Left colon (tissue), 2 donors: ENCODE data around the gene FASTK. TPM values are rescaled to one million over a fixed set of nuclear protein-coding genes. Genes with fewer than 3 reads are reported as not detected.
A peak's percentile ranks its signal among the peaks of the same experiment; 100 is the strongest.

Experiments
- ATAC-seq: fragments of 200-7000 bp; cut with Tn5 transposase; one replicate; pipeline ENCODE4 v1.9.1; 2020; ENCODE audit warnings: mild to moderate bottlenecking, moderate library complexity
- DNase-seq, 2 donors: peaks; one replicate each; pipeline ENCODE4 v3.0.0-alpha.2; 2020
- intact Hi-C, 2 donors: fragments of 100-400 bp; cut with DNase I in 1 of 2; cut with micrococcal nuclease in 1 of 2; formaldehyde crosslinking; loops; one replicate each; pipeline versions ENCODE4 v1.11.2 to v1.14.0; 2022; cut with DNase I, micrococcal nuclease
- total RNA-seq, 2 donors: library from RNA; stranded (reverse); fragmentation: NEBNext Ultra II Directional; extraction: Animal tissue kit (Norgen Biotek cat#: 25700); gene quantifications; one replicate each; pipeline ENCODE4 v1.2.1, GENCODE V29; 2021
- donor health status: DM: no; HTN: no; CAD: no.
- donor health status: DM: yes; HTN: yes; CAD: no.

FASTK gene
- total RNA-seq, 2 donors from 2014 or later, result 82.0 to 108 TPM

- DNase-seq (no peak), ATAC-seq (no peak)
- intact Hi-C loops, result no loop called here
These were observed 24.0 kb upstream of the FASTK start for GRCh38 chr7:151104411-151105235.

- no peak for ATAC-seq
- no peak for DNase-seq
- intact Hi-C loops, result no loop called here
These were observed 23.4 kb upstream of the FASTK start for GRCh38 chr7:151103973-151104372.

- no peak for DNase-seq
- intact Hi-C loops, result no loop called here
- ATAC-seq, result no peak
These were observed 22.4 kb upstream of the FASTK start for GRCh38 chr7:151102991-151103390.

GRCh38 chr7:151101621-151102396, 21.2 kb upstream of the FASTK start:
- intact Hi-C loops, result no loop called here
- ATAC-seq, result no peak
- no peak for DNase-seq

- no peak for ATAC-seq
- no peak for DNase-seq
- intact Hi-C loops, result no loop called here
These were observed 20.3 kb upstream of the FASTK start for GRCh38 chr7:151100921-151101320.

GRCh38 chr7:151099486-151100211, 19.0 kb upstream of the FASTK start:
- DNase-seq, result no peak
- intact Hi-C loops, result no loop called here
- ATAC-seq, result no peak

GRCh38 chr7:151095828-151096475, 15.3 kb upstream of the FASTK start:
- ATAC-seq, result no peak
- DNase-seq, result no peak
- intact Hi-C loops, result no loop called here

GRCh38 chr7:151095123-151095797, 14.7 kb upstream of the FASTK start:
- DNase-seq (no peak), ATAC-seq (no peak)
- intact Hi-C loops, result no loop called here

GRCh38 chr7:151094675-151095074, 14.1 kb upstream of the FASTK start:
- intact Hi-C loops, result no loop called here
- DNase-seq (no peak), ATAC-seq (no peak)

- intact Hi-C loops, result no loop called here
- DNase-seq (no peak), ATAC-seq (no peak)
These were observed 13.1 kb upstream of the FASTK start for GRCh38 chr7:151093748-151094147.

- no peak for ATAC-seq
- DNase-seq, result no peak
- intact Hi-C loops, result no loop called here
These were observed 11.4 kb upstream of the FASTK start for GRCh38 chr7:151091988-151092387.

- DNase-seq, result peak; percentile 72 to 78
- ATAC-seq, result peak; percentile 60
- intact Hi-C loops, result no loop called here
These were observed 10.8 kb upstream of the FASTK start for GRCh38 chr7:151091431-151091830.

GRCh38 chr7:151091003-151091402, 10.4 kb upstream of the FASTK start:
- ATAC-seq (no peak), DNase-seq (no peak)
- intact Hi-C loops, result no loop called here

GRCh38 chr7:151089893-151090730, 9.5 kb upstream of the FASTK start:
- intact Hi-C loops, result no loop called here
- no peak for DNase-seq
- no peak for ATAC-seq

GRCh38 chr7:151088856-151089699, 8.5 kb upstream of the FASTK start:
- DNase-seq (peak; percentile 53 to 74), ATAC-seq (no peak)
- intact Hi-C loops, result no loop called here

- DNase-seq (no peak), ATAC-seq (no peak)
- intact Hi-C loops, result no loop called here
These were observed 7.6 kb upstream of the FASTK start for GRCh38 chr7:151088019-151088855.
